BJ (cell line): Measurements from ENCODE around the gene IDH1. TPM values are rescaled to one million over a fixed set of nuclear protein-coding genes. Genes with fewer than 3 reads are reported as not detected.

Experiments
- CTCF ChIA-PET: fragments of 350-600 bp; formaldehyde crosslinking; extraction: SDS; loops from one replicate; lab custom pipeline; 2021; ENCODE audit warnings: antibody characterized with exemption, inconsistent platforms; lab: Yijun Ruan, JAX
- POLR2A ChIA-PET: fragments of 300-600 bp; sonication (Branson Sonifier 250); formaldehyde crosslinking; extraction: SDS; loops from one replicate; lab custom pipeline; 2021; ENCODE audit warnings: antibody characterized with exemption; lab: Charles Lee
- DNase-seq: peaks from one replicate; pipeline ENCODE4 v3.0.0-alpha.2; 2011; ENCODE audit warnings: low read depth
- H3K27me3 ChIP-seq: 2 replicates; pipeline ENCODE4 v1.6.0; 2011; ENCODE audit warnings: low read length; ENCODE audit not compliant: control insufficient read depth, insufficient read depth
- H3K36me3 ChIP-seq: 2 replicates; pipeline ENCODE4 v1.5.1; 2011; ENCODE audit warnings: low read length; ENCODE audit not compliant: control insufficient read depth, insufficient read depth
- H3K4me3 ChIP-seq: 2 replicates; pipeline ENCODE4 v1.5.1; 2011; ENCODE audit warnings: low read depth, mild to moderate bottlenecking, control low read depth, low read length
- polyA plus RNA-seq: library from polyadenylated mRNA; depleted of rRNA; stranded (reverse); fragments of >200 nt; gene quantifications from 2 replicates; pipeline ENCODE4 v1.2.3, GENCODE V29; 2011
- TF ChIP-seq, protein P1 (sequence below): IDR thresholded peaks from 2 replicates; pipeline ENCODE4 v1.5.1; 2011; ENCODE audit warnings: low read depth, mild to moderate bottlenecking, control low read depth, inconsistent platforms, low read length, moderate library complexity; ENCODE audit not compliant: insufficient read depth

Gene IDH1
- polyA plus RNA-seq, 1 experiment, result 41.9 TPM

DNA sequence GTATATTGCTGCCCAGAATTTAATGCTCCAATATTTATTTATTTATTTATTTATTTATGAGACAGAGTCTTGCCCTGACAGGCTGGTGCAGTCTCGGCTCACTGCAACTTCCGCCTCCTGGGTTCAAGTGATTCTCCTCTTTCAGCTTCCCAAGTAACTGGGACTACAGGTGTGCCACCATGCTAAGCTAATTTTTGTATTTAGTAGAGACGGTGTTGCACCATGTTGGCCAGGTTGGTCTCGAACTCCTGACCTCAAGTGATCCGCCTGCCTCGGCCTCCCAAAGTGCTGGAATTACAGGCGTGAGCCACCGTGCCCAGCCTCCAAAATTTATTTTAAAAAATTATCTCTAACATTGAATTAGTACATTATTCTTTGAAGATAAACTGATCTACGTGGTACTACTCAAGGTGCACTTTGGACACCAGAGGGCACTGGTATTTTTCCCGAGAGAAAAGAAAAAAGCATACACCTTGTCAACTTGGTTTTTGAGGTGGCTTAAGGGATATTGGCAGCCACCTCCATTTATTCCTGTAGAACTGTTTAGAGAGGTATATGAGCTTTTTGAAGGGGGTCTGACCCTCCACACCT is 1.4 kb upstream of the IDH1 start:
- H3K4me3 ChIP-seq, result no peak overlapping the region
- H3K27me3 ChIP-seq, result no peaks in the 10 kb centered on the region
- ChIA-PET POLR2A (no interaction called here), CTCF (interaction anchor here (0.7 to 3.2 kb wide), 5 partner anchors 15 to 776 kb away, joined by 3 to 11 read pairs (median 4); no protein-coding TSS in a partner anchor)
- TF ChIP-seq, protein P1, sequence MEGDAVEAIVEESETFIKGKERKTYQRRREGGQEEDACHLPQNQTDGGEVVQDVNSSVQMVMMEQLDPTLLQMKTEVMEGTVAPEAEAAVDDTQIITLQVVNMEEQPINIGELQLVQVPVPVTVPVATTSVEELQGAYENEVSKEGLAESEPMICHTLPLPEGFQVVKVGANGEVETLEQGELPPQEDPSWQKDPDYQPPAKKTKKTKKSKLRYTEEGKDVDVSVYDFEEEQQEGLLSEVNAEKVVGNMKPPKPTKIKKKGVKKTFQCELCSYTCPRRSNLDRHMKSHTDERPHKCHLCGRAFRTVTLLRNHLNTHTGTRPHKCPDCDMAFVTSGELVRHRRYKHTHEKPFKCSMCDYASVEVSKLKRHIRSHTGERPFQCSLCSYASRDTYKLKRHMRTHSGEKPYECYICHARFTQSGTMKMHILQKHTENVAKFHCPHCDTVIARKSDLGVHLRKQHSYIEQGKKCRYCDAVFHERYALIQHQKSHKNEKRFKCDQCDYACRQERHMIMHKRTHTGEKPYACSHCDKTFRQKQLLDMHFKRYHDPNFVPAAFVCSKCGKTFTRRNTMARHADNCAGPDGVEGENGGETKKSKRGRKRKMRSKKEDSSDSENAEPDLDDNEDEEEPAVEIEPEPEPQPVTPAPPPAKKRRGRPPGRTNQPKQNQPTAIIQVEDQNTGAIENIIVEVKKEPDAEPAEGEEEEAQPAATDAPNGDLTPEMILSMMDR, result peak; percentile 4; the same call in 1 of the 2 replicates
- no peak for DNase-seq
- H3K36me3 ChIP-seq, result no peaks in the 10 kb centered on the region; the same call in 1 of the 2 replicates

DNA sequence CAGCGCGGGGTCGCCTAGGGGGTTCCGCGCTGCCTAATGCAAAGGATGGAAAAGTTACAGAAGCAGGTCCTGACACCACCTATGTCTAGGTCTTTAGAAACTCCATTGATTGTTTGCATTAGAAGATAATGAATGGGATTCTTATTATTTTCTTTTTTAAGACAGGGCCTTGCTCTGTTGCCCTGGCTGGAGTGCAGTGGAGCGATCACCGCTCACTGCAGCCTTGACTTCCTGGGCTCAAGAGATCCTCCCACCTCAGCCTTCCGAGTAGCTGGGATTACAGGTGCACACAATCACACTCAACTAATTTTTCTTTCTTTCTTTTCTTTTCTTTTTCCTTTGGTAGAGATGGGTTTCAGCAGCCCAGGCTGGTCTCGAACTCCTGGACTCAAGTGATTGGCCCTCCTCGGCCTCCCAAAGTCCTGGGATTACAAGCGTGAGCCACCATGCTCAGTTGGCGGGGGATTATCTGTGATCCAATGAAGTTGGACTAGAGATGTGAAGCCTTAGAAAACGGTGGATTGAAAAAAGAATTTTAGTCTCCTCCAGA is 761 bp upstream of the IDH1 start:
- ChIA-PET CTCF (interaction anchor here (0.6 to 3.2 kb wide), 11 partner anchors 10 to 1121 kb away, joined by 3 to 21 read pairs (median 4); partner anchors contain the start of gene PIKFYVE), POLR2A (no interaction called here)
- TF ChIP-seq, protein P1, result no peak
- Histone ChIP-seq H3K27me3 (no peaks in the 10 kb centered on the region), H3K4me3 (peak overlapping the region; percentile 67), H3K36me3 (no peaks in the 10 kb centered on the region; the same call in 1 of the 2 replicates)
- no peak for DNase-seq

DNA sequence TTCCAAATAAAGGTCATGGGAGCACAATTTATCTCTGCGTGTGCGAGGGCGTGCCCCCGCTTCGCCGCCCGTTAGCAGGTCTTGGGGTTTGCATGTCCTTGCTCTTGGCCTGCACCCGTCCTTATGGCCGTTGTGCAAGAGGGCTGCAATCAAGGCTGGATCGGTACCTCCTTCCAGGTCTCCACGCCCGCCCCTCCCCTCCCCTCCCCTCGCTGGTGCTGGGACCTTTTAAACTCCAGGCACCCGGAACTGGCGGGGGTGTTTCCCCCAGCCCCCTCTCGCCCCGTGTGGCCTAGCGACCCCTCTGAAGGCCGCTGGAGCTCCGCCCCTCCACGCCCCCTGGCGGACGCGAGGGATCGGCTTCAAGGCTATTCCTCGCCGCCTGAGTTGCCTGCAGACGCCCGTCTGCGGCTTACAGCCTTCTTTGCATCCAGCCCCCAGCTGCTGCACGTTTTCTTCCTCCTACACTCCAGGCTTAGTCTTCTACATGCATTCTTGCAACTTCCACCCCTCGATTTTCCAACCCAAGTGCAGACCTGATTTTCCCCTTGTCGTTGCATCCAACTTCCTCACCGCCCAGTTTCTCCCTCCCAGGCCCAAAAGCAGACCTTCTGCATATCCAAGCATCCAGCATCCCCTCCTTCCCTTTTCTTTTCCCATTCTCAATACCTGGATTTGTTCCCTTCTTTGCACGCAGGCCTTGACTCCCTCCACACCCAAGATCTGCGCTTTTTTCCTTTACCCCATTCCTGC is 577 bp downstream of the IDH1 start:
- TF ChIP-seq, protein P1, result peak; percentile 93
- H3K27me3 ChIP-seq, result no peaks in the 10 kb centered on the region
- peak; percentile 13 for DNase-seq
- H3K36me3 ChIP-seq, result no peaks in the 10 kb centered on the region; the same call in 1 of the 2 replicates
- POLR2A ChIA-PET, result interaction anchor here (0.6 kb wide), 1 partner anchor 14 kb away, joined by 4 read pairs; no protein-coding TSS in a partner anchor
- CTCF ChIA-PET, result interaction anchor here (0.6 to 3.2 kb wide), 14 partner anchors 11 to 774 kb away, joined by 3 to 21 read pairs (median 4); partner anchors contain the start of gene PIKFYVE
- peak overlapping the region; percentile 67 for H3K4me3 ChIP-seq

DNA sequence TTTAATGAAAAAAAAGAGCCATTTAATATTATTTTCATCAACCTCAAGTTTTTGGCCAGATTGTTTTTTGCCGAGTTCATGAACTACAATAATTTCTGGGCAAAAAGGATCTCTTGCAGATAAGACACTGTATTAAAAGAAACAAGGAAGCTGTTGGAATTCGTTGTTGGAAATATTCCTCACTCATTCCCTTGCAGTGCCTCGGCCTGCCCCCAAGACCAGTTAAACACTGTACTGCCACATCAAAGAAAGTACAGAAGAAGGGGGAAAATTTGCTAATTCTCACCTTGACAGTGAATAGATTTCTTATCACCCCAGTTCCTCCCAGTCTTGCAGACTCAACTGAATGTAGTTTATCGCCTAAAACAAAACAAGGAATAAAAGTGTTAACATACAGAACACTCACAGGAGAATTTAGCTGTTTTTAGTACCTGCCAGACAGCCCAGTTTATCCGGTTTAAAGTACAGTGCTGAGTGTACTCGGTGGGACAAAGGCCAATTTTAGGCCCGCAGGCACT is 1.2 kb downstream of the IDH1 start:
- DNase-seq, result no peak

More for the DNA sequence above, 1.2 kb downstream of the IDH1 start:
- H3K27me3 ChIP-seq, result no peaks in the 10 kb centered on the region
- CTCF ChIA-PET, result interaction anchor here (0.6 to 3.2 kb wide), 11 partner anchors 12 to 510 kb away, joined by 3 to 21 read pairs (median 4); partner anchors contain the start of gene PIKFYVE
- no peaks in the 10 kb centered on the region; the same call in 1 of the 2 replicates for H3K36me3 ChIP-seq
- TF ChIP-seq, protein P1, result no peak
- POLR2A ChIA-PET, result no interaction called here
- H3K4me3 ChIP-seq, result peak overlapping the region; percentile 67
